Measurements from ENCODE around the gene CCDC68. TPM values are rescaled to one million over a fixed set of nuclear protein-coding genes. Genes with fewer than 3 reads are reported as not detected.

The CCDC68 gene
- total RNA-seq, 1 donor = 9.1 TPM

- no peak for DNase-seq (ENCODE audit: low read depth)
- TF ChIP-seq, protein P1, sequence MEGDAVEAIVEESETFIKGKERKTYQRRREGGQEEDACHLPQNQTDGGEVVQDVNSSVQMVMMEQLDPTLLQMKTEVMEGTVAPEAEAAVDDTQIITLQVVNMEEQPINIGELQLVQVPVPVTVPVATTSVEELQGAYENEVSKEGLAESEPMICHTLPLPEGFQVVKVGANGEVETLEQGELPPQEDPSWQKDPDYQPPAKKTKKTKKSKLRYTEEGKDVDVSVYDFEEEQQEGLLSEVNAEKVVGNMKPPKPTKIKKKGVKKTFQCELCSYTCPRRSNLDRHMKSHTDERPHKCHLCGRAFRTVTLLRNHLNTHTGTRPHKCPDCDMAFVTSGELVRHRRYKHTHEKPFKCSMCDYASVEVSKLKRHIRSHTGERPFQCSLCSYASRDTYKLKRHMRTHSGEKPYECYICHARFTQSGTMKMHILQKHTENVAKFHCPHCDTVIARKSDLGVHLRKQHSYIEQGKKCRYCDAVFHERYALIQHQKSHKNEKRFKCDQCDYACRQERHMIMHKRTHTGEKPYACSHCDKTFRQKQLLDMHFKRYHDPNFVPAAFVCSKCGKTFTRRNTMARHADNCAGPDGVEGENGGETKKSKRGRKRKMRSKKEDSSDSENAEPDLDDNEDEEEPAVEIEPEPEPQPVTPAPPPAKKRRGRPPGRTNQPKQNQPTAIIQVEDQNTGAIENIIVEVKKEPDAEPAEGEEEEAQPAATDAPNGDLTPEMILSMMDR (IDR thresholded peaks at IDR 0.05; ENCODE audit: insufficient read depth, low read depth, low read length) = no peak
- H3K4me3 ChIP-seq (ENCODE audit: low read depth, low read length) = no peak overlapping the region
These were observed 82.2 kb downstream of the CCDC68 start for GRCh38 chr18:54877076-54877475.

DNA sequence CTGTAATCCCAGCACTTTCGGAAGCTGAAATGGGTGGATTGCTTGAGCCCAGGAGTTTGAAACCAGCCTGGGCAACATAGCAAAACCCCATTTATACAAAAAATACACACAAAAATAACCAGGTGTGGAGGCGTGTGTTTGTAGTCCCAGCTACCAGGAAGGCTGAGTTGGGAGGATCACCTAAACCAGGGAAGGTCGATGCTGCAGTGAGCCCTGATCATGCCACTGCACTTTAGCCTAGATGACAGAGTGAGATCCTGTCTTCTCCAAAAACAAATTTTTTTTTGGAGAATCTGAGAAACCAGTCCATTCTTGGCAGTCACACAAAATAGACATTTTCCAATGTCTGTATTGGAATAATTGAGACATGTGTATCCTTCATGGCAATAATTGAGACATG lies 84.2 kb downstream of the CCDC68 start:
- TF ChIP-seq, protein P1 (IDR thresholded peaks at IDR 0.05; ENCODE audit: insufficient read depth, low read depth, low read length) = no peak
- H3K4me3 ChIP-seq (ENCODE audit: low read depth, low read length) = no peak overlapping the region
- DNase-seq (ENCODE audit: low read depth) = no peak

- TF ChIP-seq, protein P1 (IDR thresholded peaks at IDR 0.05; ENCODE audit: insufficient read depth, low read depth, low read length) = no peak
- DNase-seq (ENCODE audit: low read depth) = no peak
- no peak overlapping the region for H3K4me3 ChIP-seq (ENCODE audit: low read depth, low read length)
These were observed 85.4 kb downstream of the CCDC68 start for GRCh38 chr18:54873884-54874255.

DNA sequence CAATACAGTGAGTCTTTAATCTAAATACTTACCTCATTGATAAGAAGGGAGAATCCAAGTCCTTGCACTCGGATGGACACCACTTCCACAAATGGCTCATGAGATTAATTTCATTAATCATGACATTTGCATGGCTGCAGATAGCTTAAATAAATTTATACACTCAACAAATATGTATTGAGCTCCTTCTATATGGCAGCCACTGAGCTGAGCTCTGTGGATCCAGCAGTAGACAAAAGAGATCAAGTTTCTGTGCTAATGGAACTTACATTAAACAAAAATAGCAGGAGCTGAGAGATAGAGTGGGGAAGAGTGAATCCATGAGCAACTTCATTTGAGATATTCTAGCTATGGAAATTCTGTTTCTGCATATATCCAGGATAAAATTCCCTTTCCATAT lies 86.6 kb downstream of the CCDC68 start:
- TF ChIP-seq, protein P1 (IDR thresholded peaks at IDR 0.05; ENCODE audit: insufficient read depth, low read depth, low read length) = no peak
- DNase-seq (ENCODE audit: low read depth) = no peak
- H3K4me3 ChIP-seq (ENCODE audit: low read depth, low read length) = no peak overlapping the region

DNA sequence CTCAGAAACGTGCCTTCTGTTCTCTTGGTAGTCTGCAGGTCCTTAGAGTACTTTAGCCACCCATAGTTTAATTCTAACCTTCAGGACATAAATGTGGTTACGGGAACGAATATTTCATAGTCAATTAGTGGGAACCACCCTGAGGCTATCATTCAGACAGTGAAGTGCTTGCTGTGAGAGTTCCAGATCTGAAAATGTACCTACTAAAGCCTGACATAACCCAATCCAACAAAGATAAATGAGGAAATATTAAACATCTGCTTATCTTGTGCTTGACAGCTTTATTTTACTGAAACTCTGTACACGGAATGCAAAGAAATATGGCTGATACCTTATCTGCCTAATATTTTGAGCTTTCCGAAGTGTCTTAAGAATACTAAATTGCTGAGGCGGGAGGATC lies 88.0 kb downstream of the CCDC68 start:
- TF ChIP-seq, protein P1 (IDR thresholded peaks at IDR 0.05; ENCODE audit: insufficient read depth, low read depth, low read length) = no peak
- DNase-seq (ENCODE audit: low read depth) = peak; percentile 63
- H3K4me3 ChIP-seq (ENCODE audit: low read depth, low read length) = no peak overlapping the region

GRCh38 chr18:54867131-54867530 lies 92.1 kb downstream of the CCDC68 start:
- no peak for DNase-seq (ENCODE audit: low read depth)
- TF ChIP-seq, protein P1 (IDR thresholded peaks at IDR 0.05; ENCODE audit: insufficient read depth, low read depth, low read length) = no peak
- H3K4me3 ChIP-seq (ENCODE audit: low read depth, low read length) = no peak overlapping the region

GRCh38 chr18:54860941-54861340 lies 98.3 kb downstream of the CCDC68 start:
- TF ChIP-seq, protein P1 (IDR thresholded peaks at IDR 0.05; ENCODE audit: insufficient read depth, low read depth, low read length) = no peak
- DNase-seq (ENCODE audit: low read depth) = no peak
- H3K4me3 ChIP-seq (ENCODE audit: low read depth, low read length) = no peak overlapping the region

Measured in fibroblast of villous mesenchyme (primary cell).